ENCODE measurements around the gene SLC7A4.

DNA sequence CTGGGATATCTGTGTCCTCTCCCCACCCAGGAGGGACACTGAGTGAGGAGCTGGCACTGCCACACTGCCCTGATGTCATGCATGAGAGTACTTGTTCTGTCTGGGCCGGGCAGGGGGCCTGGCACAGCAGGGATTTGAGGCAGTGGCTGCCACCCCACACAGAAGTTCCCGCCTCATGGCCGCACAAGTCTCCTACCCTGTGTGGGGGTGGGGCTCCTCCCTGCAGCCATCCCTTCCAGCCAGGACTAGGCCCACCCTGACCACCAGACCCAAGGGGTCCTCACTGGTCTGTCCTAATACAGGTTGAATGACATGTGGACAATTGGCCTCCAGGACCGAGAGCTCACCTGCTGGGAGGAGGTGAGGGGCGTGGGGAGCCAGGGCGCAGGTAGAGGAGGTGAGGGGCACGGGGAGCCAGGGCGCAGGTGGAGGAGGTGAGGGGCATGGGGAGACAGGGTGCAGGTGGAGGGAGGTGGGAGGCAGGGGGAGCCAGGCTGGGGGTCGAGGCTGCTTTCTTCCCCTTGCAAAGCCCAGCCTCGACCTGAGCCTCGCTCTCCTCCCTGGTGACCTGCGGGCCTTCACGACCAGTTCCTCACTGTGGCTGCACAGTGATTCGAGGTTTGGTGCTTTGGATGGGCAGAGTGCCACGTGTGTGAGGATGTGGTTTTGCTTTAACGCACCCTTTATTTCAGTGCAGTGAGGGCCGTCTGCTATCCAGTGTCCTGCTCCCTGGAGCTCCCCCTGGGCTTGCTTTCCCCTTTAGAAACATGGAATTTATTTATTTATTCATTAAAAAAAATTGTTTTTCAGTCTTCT lies 42.8 kb downstream of the SLC7A4 start:
- TF ChIP-seq, protein P1, sequence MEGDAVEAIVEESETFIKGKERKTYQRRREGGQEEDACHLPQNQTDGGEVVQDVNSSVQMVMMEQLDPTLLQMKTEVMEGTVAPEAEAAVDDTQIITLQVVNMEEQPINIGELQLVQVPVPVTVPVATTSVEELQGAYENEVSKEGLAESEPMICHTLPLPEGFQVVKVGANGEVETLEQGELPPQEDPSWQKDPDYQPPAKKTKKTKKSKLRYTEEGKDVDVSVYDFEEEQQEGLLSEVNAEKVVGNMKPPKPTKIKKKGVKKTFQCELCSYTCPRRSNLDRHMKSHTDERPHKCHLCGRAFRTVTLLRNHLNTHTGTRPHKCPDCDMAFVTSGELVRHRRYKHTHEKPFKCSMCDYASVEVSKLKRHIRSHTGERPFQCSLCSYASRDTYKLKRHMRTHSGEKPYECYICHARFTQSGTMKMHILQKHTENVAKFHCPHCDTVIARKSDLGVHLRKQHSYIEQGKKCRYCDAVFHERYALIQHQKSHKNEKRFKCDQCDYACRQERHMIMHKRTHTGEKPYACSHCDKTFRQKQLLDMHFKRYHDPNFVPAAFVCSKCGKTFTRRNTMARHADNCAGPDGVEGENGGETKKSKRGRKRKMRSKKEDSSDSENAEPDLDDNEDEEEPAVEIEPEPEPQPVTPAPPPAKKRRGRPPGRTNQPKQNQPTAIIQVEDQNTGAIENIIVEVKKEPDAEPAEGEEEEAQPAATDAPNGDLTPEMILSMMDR (IDR thresholded peaks at IDR 0.05) = no peak
- TF ChIP-seq POLR2A (IDR thresholded peaks at IDR 0.05) = no peak

All from upper lobe of left lung (tissue), 4 donors.